H1 (cell line): Measurements from ENCODE around the gene SLC4A11.

Experiments
- ATF2 ChIP-seq: IDR thresholded peaks from 2 replicates; pipeline ENCODE4 v1.6.1; 2012; ENCODE audit warnings: low read length, inconsistent platforms
- CTCF ChIP-seq, 3 experiments: IDR thresholded peaks; 1 replicate in 2 of 3; 2 replicates in 1 of 3; pipeline versions ENCODE4 v1.5.1 to v1.6.1; 2011; ENCODE audit warnings: low read length in 3 of 3, mild to moderate bottlenecking in 3 of 3, inconsistent platforms in 2 of 3, low read depth in 1 of 3, moderate library complexity in 1 of 3; ENCODE audit not compliant: insufficient read depth in 1 of 3; ENCODE audit errors: control extremely low read depth in 1 of 3
- GABPA ChIP-seq: IDR thresholded peaks from 2 replicates; pipeline ENCODE4 v1.6.1; 2011; ENCODE audit warnings: mild to moderate bottlenecking, low read length, moderate library complexity, borderline replicate concordance; ENCODE audit not compliant: insufficient read depth
- KDM5A ChIP-seq: fragments of 200-600 bp; IDR thresholded peaks from 2 replicates; pipeline ENCODE4 v1.7.1; 2012; ENCODE audit warnings: mild to moderate bottlenecking, low read length, inconsistent platforms, mixed read lengths
- MAFK ChIP-seq: IDR thresholded peaks from 2 replicates; pipeline ENCODE4 v1.6.1; 2012; ENCODE audit warnings: low read depth, mild to moderate bottlenecking, improper control_type of control experiment, low read length
- PHF8 ChIP-seq: fragments of 200-600 bp; sonication (generic); conservative IDR thresholded peaks from 2 replicates; pipeline ENCODE4 v1.7.1; 2012; ENCODE audit warnings: low read depth, mild to moderate bottlenecking, inconsistent platforms, low read length, moderate library complexity
- POLR2A ChIP-seq, 2 experiments: IDR thresholded peaks; 1 replicate in 1 of 2; 2 replicates in 1 of 2; pipeline ENCODE4 v1.6.1; 2011; ENCODE audit warnings: low read depth in 2 of 2, low read length in 2 of 2, mild to moderate bottlenecking in 2 of 2; ENCODE audit errors: control extremely low read depth in 1 of 2
- POLR2AphosphoS5 ChIP-seq: IDR thresholded peaks from 2 replicates; pipeline ENCODE4 v1.6.1; 2011; ENCODE audit warnings: low read depth, low read length
- SIN3A ChIP-seq, 2 experiments: IDR thresholded peaks in 1 of 2; conservative IDR thresholded peaks in 1 of 2; 2 replicates each; pipeline ENCODE4 v1.6.1; 2011 to 2012; ENCODE audit warnings: low read length in 2 of 2, improper control_type of control experiment in 1 of 2, low read depth in 1 of 2, mild to moderate bottlenecking in 1 of 2

GRCh38 chr20:3231889-3232588, 7.0 kb downstream of the SLC4A11 start:
- TF ChIP-seq PHF8, result no peak
- TF ChIP-seq MAFK, result no peak
- no peak for TF ChIP-seq CTCF (IDR thresholded peaks at IDR 0.05; ENCODE audit: control extremely low read depth in 1 of 3, insufficient read depth in 1 of 3, low read depth in 1 of 3, low read length in 3 of 3)
- TF ChIP-seq POLR2AphosphoS5, result no peak
- no peak for TF ChIP-seq KDM5A
- TF ChIP-seq POLR2A (IDR thresholded peaks at IDR 0.05; ENCODE audit: control extremely low read depth in 1 of 2, low read depth in 2 of 2, low read length in 2 of 2), result no peak
- no peak for TF ChIP-seq SIN3A (conservative IDR thresholded peaks at IDR 0.05 in 1 of 2, IDR thresholded peaks at IDR 0.05 in 1 of 2; ENCODE audit: low read depth in 1 of 2, low read length in 2 of 2)
- no peak for TF ChIP-seq GABPA
- TF ChIP-seq ATF2, result no peak
